GM18498 (cell line): ENCODE measurements around the gene VPREB1.
"Not testable (repeated sequence)": the region's sequence is repeated elsewhere in the genome, so short reads cannot be mapped to it uniquely, and the experiment has no call there.

Experiments used
- ATAC-seq: cut with Tn5 transposase; IDR thresholded peaks from one replicate; pipeline ENCODE4 v1.9.1; 2021; ENCODE audit warnings: mild to moderate bottlenecking, moderate library complexity; ENCODE audit not compliant: unreplicated experiment

Gene VPREB1

DNA sequence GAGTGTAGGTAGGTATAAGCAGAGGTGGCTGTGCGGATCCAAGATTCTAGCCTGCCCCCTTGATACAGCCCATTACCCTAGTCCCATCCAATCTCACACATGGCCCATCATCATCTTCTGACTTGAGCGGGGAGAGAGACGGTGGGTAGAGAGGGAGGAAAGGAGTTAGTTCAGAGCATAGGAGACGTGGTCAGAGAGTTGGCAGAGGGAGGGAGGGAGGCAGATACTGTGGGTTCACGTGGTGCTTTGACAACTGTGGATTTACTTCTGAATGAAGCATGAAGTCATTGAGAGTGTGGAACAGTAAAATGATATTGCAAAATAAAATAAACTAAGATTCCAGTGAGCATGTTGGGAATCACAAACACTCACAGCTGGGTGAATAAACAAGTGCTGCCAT is 31.4 kb upstream of the VPREB1 start:
- ATAC-seq: no peak

DNA sequence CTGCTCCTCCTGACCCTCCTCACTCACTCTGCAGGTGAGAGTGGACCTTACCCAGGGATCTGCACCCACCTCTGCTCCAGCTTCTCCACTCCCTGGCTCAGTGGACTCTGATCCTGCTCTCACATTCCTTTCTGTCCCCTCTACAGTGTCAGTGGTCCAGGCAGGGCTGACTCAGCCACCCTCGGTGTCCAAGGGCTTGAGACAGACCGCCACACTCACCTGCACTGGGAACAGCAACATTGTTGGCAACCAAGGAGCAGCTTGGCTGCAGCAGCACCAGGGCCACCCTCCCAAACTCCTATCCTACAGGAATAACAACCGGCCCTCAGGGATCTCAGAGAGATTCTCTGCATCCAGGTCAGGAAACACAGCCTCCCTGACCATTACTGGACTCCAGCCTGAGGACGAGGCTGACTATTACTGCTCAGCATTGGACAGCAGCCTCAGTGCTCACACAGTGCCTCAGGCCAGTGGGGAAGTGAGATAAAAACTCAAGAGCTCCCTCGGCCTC is 29.7 kb upstream of the VPREB1 start:
- no peak for ATAC-seq

DNA sequence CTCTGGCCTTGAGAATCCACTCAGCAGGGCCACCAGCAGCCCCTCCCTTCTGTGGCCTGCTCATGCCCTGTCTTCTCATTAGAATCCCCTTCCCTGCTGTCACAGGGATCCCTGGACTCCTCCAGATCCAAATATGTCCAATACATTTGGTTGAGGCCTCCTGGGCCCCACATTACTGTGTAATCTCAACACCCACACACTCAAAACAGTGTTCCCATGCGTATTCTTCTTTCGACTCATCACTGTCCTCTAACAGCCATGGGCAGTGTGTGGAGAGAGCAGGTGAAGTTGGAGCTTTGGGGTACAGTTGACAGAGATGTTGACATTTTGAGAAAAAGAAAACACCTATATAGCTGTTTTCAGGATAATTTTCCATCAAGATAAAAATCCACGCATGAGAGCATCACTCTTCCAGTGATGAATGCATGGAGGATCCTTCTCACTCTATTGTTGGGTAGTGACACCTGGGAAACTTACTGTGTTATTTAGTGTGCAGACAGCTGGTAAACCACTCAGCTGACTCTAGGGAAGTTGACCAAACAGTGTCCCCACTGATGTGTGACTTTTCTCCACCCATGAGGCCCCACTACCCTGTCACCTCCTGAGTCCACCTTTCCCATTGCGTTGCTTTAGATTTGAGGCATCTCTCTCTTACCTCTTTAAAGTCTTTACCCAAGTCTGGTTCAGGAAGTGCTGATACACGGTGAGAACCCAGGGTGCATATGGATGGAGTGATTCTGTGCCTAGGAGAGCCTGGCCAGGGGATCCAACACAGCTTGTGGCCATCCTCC is 28.7 kb upstream of the VPREB1 start:
- ATAC-seq: no peak

DNA sequence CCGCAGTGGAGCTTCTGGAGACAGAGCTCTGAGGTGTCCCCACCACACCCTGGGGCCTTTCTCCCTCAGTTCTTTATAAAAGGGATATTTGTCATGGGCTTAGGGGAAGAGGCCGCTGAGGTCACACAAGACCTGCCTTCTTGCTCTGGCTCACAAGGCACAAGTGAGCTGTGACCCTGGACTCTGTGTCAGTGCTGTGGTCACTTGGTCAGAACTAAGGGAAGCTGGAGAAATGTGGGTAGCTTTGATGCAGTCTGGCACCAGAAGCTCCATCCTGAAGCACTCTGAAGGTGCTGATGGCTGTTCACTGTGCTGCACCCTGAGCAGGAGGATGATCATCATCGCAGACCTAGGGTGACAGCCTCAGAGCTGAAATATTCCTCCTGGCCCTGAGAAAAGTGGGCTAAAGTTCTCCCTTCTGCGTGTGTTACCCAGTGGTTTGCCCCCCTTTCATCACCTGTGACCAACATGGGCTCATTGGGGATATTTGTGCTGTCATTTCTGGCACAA is 28.1 kb upstream of the VPREB1 start:
- ATAC-seq: no peak

DNA sequence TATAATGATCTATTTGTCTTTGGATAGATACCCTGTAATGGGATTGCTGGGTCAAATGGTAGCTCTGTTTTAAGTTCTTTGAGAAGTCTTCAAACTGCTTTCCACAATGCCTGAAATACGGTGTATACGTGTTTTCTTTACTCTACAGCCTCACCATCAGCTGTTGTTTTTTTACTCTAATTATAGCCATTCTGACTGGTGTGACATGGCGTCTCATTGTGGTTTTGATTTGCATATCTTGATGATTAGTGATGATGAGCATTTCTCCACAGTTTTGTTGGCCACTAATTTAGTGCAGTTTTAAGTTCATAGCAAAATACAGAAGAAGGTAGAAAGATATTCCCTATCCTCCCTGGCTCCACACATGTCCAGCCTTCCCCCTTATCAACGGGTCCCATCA is 26.3 kb upstream of the VPREB1 start:
- no peak for ATAC-seq

DNA sequence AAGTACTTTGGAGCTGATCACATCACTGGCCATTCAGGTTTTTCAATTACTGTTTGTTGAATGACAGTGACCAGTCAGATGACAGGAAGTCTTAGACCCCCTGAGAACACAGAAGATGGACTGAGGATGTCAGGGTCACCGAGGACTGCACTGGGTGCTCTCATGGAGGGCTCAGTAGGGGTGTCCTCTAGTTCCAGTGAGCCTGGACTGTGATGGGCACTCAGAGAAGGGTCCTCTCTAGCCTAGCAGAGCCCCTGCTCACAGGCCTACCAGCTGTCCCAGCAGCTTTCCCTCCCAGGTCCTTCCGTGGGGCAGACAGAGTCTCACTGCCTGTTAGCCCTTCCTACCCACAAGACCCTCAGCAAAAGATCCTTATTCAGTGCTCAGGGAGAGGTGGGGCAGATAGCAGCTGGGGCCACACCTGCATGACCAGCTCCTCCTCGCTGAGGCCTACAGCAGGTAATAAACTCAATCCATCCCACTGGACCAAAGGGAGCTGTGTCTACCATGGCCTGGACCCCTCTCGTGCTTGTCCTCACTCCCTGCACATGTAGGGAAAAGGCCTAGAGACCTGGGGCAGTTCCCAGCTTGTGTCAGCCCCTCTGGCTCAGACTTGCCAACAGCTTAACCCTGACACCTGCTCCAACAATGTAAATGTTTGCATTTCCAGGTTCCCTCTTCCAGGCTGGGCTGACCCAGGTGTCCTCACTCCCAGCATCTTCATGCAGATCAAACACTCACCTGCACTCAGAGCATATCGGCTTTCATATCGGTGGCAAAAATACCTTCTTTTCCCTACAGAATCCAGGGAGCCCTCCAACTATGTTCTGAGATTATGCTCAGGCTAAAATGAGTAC is 25.2 kb upstream of the VPREB1 start:
- ATAC-seq: no peak

DNA sequence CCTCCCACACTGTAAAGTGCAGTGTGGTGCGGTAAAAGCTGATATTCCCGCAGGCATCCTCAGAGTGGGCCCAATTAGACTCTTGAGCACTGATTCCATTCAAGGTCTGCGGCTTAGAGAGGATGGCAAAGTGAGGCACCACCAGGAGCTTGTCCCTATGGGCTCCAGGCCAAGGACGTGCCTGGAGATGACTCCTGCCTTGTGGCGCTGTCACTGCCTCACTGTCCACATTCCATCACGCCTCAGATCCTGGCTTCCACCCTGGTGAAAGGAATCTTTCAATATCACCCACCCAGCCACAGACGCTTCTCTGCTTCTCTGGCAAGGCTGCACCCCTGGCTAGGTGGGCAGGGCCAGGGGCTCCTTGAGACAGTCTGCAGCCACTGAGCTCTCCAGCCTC is 23.5 kb upstream of the VPREB1 start:
- ATAC-seq: not testable (repeated sequence)

DNA sequence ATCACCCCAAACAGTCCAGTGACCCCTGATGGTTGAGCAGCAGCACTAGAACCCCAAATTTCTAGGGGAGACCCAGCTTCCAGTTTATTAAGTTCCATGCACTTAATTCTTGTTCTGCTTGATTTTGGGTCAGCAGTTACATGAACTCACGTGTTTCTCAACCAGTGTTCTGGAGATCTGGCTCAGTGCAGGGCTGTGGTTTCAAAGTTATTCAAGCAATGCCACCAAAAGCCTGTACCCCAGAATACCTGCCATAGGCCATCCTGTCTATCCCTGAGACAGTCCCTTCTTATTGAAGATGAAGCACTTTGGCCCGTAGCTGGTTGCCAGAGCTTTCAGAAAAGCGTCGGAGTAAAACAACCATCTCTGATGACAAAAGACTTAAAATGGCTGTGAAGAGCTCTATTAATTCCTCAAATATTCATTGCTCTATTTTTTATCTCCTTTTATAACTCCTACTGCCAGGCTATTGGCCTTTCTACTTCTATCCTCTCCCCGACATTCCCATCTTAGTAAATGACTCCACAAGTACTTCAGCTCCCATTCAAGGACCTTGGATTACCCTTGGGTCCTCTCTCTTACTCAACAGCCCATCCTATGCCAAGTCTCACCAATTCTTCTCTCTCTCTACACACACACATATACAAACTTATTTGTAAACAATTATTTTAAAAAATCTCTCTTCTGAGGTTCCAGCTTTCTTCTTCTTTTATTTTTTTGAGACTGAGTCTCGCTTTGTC is 18.0 kb upstream of the VPREB1 start:
- no peak for ATAC-seq

GRCh38 chr22:22228421-22228820 is 16.2 kb upstream of the VPREB1 start:
- no peak for ATAC-seq

DNA sequence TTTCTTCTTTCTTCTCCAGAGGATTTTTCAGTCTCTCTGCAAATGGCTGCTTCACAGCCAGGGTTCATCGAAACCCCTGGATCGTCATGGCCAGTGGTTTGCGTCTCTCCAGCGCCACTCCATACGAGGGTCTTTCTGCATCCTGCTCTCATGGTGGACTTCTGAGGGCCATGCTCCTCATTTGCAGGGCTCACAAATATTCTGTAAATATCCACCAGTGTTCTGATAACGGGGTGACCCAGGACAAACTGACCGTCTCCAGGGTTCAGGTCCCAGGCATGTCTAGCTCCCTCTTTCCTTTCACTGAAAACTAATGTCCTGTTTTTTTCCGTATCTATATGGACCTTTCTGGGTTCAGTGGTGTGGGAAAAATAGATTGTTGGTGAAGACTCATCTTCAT is 15.7 kb upstream of the VPREB1 start:
- ATAC-seq: no peak

DNA sequence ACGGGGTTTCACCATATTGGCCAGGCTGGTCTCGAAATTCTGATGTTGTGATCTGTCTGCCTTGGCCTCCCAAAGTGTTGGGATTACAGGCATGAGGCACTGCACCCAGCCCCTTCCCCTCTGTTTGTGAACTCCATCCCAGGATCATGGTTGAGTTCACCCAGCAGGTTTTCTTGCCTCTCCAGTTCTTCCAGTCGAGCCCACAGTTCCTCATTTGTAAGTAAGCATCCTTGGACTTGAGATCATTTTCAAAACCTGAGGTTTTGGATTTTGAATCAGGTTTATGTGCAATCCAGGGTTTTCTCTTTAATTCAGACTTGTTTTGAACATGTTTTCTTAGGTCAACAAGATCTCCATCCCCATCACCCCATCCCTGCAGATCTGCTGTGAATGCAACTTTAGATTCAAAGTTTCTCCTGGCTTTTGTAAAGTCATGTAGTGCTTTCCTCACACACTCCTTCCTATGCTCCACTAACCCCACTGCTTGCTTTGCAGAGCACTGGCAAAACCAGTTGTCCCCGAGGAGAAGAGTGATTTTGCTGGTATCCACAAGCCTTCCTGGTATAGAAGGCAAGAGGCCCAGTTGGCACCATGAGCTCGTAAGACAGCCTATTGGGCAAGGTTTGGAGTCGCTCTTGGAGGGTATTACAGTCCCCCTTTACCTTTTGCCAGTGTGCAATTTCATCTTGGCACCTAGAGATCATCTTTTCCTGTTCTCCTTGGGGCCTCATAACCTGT is 14.7 kb upstream of the VPREB1 start:
- no peak for ATAC-seq

- no peak for ATAC-seq
Observed at GRCh38 chr22:22230438-22230837, 14.1 kb upstream of the VPREB1 start.

DNA sequence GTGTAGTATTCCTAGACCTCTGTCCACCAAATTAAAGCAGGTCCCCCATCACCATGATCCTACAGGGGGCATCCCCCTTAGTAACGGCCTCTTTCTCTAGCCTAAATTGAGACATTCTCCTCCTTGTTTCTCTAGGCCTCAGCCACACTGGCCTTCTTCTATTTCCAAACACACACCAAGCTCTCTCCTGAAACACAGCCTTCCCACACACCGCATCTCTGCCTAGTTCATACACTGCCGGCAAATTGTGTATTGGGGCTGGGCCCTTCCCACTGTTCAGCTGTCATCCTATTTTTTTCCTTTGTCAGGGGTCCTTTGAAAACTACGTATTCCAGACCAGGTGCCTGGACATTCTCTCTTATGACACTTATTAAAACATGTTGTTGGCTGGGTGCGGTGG is 11.5 kb upstream of the VPREB1 start:
- no peak for ATAC-seq

DNA sequence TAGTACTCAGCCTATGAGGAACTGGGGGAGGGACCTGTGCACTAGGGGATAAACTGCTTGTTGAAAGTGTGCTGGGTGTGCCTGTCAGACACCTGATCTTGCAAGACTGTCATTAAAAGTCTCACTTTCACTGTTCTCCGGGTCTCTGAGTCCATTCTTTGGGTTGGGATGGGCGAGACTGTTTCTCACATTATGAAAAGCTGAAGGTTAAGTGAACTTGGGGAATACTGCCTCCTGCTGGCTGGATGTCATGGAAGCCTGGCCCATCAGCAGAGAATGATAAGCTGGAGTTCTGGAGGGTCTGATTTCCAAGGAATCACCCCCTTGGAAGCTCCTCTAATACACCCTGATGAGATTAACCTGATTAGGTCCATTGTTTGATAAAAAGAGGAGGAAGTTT is 9.0 kb upstream of the VPREB1 start:
- ATAC-seq: no peak

DNA sequence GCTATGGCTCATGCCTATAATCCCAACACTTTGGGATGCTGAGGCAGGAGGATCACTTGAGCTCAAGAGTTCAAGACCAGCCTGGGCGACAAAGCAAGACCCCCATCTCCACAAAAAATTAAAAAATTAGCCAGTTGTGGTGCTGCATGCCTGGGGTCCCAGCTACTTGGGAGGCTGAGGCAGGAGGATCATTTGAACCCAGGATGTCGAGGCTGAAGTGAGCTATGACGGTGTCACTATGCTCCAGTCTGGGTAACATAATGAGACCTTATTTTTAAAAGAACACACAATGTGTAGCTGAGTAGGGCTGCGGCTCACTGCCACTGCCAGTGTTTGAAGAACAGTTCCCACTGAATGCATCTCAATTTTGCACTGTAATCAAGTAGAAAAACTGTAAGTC is 7.1 kb upstream of the VPREB1 start:
- no peak for ATAC-seq

DNA sequence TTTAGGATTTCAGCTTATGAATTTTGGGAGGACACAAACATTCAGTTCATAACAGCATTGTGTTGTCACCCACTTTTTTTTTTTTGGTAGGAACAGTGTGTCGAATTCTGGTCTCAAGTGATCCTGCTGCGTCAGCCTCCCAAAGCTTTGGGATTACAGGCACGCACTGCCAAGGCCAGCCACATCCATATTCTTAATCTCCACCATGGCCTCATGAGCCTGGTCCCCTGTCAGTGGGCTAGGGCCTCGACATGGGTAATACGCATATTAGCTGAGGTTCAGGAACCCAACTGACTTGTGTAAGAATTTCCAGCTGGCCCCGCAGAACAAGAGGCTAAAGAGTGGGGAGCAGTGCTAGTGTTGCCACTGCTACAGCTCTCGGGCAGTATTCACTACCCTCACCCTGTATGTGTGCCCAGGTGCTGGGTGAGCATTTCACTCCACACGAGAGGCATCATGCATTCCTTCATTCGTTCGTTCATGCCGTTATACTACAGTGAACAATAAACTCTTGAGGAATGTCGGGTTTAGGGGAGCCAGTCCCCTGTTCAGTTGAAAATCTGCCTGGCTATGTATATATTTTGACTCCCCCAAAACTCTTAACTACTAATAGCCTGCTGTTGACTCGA is 5.2 kb upstream of the VPREB1 start:
- no peak for ATAC-seq

- ATAC-seq: no peak
Observed at GRCh38 chr22:22241554-22241898, 3.1 kb upstream of the VPREB1 start.

GRCh38 chr22:22242488-22242887 is 2.1 kb upstream of the VPREB1 start:
- no peak for ATAC-seq

GRCh38 chr22:22243033-22243680 is 1.4 kb upstream of the VPREB1 start:
- ATAC-seq: no peak
